ENCODE data around the gene CHCHD3. TPM values are rescaled to one million over a fixed set of nuclear protein-coding genes. Genes with fewer than 3 reads are reported as not detected.
"Not testable (repeated sequence)": the region's sequence is repeated elsewhere in the genome, so short reads cannot be mapped to it uniquely, and the experiment has no call there.

Gene CHCHD3
- polyA plus RNA-seq, 2 of the 4 experiments (the other 2 are of a cell fraction) = 96.7 to 139 TPM

GRCh38 chr7:132899833-132900232 lies 182.1 kb downstream of the CHCHD3 start (continued):
- TF ChIP-seq BCL3 (IDR thresholded peaks at IDR 0.05) = no peak
- TF ChIP-seq GATA3 (IDR thresholded peaks at IDR 0.05; ENCODE audit: borderline replicate concordance) = no peak
- TF ChIP-seq CBX2 (IDR thresholded peaks at IDR 0.05; ENCODE audit: borderline replicate concordance, low read depth) = no peak
- no peak for TF ChIP-seq RFX5 (IDR thresholded peaks at IDR 0.05)

GRCh38 chr7:132898641-132899175 lies 183.2 kb downstream of the CHCHD3 start:
- H3K27ac ChIP-seq; H3K4me2 ChIP-seq; H3K9me3 ChIP-seq; H3K4me3 ChIP-seq; POLR2A ChIA-PET; DNase-seq (ENCODE audit: low read depth in 1 of 2, low spot score in 1 of 2); H3K4me1 ChIP-seq; FAIRE-seq; ATAC-seq: not testable (repeated sequence)
- CTCF ChIA-PET = interaction anchor here (1.8 kb wide), 1 partner anchor 9 kb away, joined by 4 read pairs; no protein-coding TSS in a partner anchor
- WGBS (ENCODE audit: missing lambda C conversion rate) = 96% methylated on average over 31 of the region's 38 CpGs

DNA sequence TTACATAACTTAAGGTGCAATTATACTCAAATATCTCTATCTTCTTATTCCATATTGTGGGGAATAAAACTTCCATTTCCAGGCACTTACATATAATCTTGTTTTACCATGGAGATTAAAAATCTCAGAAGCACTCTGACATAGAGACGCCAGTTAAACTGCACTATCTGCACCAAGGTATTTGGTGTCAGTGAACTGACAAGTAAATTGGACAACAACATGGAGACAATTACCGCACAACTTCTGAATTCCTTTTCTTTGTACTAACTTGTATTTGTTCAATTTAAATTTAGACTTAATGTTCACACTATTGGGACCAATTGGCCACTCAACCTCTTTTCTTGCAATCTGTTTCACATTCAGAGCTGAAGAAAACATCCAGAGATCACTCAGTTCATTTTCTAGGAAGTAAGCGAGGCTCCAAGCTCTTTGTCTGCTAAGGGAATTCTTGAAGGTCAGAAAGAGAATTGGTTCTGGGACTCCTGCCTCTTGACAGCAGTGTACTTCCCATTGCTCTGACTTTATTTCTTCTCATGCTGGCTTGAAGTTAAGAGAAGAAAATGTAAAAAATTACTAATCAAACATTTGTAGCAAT lies 184.7 kb downstream of the CHCHD3 start:
- Histone ChIP-seq H3K4me3 (no peak overlapping the region), H3K4me1 (no peaks in the 10 kb centered on the region), H3K27ac (no peak overlapping the region), H3K9me3 (peaks cover 8% of the 10 kb centered on the region; the same call in 1 of the 3 replicates), H3K4me2 (no peak overlapping the region)
- TF ChIP-seq PHF8 (IDR thresholded peaks at IDR 0.05; ENCODE audit: borderline replicate concordance, low read depth) (no peak), JUNB (IDR thresholded peaks at IDR 0.05) (no peak), CHD2 (IDR thresholded peaks at IDR 0.05; ENCODE audit: low read length, partially characterized antibody) (no peak), FOSL2 (IDR thresholded peaks at IDR 0.05) (no peak), FOSL2 (CRISPR knock-in tag; IDR thresholded peaks at IDR 0.05) (no peak), CBX8 (IDR thresholded peaks at IDR 0.05) (no peak), SREBF2 (IDR thresholded peaks at IDR 0.05) (no peak), ATOH8 (CRISPR knock-in tag; IDR thresholded peaks at IDR 0.05; ENCODE audit: low read depth) (no peak), USF2 (IDR thresholded peaks at IDR 0.05) (no peak), ELK1 (IDR thresholded peaks at IDR 0.05; ENCODE audit: low read depth, low read length) (no peak), HDAC2 (IDR thresholded peaks at IDR 0.05) (no peak), CBX2 (IDR thresholded peaks at IDR 0.05; ENCODE audit: borderline replicate concordance, low read depth) (no peak), FOSB (CRISPR knock-in tag; IDR thresholded peaks at IDR 0.05) (no peak), CHD4 (IDR thresholded peaks at IDR 0.05; ENCODE audit: borderline replicate concordance) (no peak), JUN (IDR thresholded peaks at IDR 0.05) (no peak), E2F6 (IDR thresholded peaks at IDR 0.05; ENCODE audit: borderline replicate concordance, low read depth) (no peak), ESRRA (IDR thresholded peaks at IDR 0.05; ENCODE audit: borderline replicate concordance, low read length) (no peak), NPAS2 (CRISPR knock-in tag; IDR thresholded peaks at IDR 0.05; ENCODE audit: borderline replicate concordance) (no peak)
- 89% methylated on average over 3 of the region's 3 CpGs for WGBS (ENCODE audit: missing lambda C conversion rate)
- CTCF ChIA-PET = no interaction called here
- POLR2A ChIA-PET = no interaction called here
- DNase-seq (ENCODE audit: low read depth in 1 of 2, low spot score in 1 of 2) (no peak), ATAC-seq (no peak), FAIRE-seq (no peak)
